Spleen (tissue), 7 donors: ENCODE data around the gene DDX51.

ENCODE experiments used
- CTCF ChIP-seq, 11 experiments: fragments of 200-600 bp in 7 of 11; fragments of 450-650 bp in 4 of 11; sonication (generic) in 4 of 11; IDR thresholded peaks in 8 of 11; conservative IDR thresholded peaks in 3 of 11; 1 replicate in 7 of 11; 2 replicates in 4 of 11; pipeline versions ENCODE4 v1.4.0 to v1.8.0; 2016 to 2021; ENCODE audit warnings: antibody characterized with exemption in 11 of 11, inconsistent platforms in 4 of 11, mild to moderate bottlenecking in 1 of 11
- POLR2A ChIP-seq, 3 donors: fragments of 450-650 bp; IDR thresholded peaks; one replicate each; pipeline ENCODE4 v1.5.1; 2017; ENCODE audit warnings: antibody characterized with exemption in 3 of 3, mild to moderate bottlenecking in 1 of 3
- POLR2AphosphoS5 ChIP-seq, 3 donors: sonication (generic); formaldehyde crosslinking; IDR thresholded peaks; one replicate each; pipeline ENCODE4 v1.5.1; 2017; ENCODE audit warnings: antibody characterized with exemption in 3 of 3
- donor health status: DM: no; HTN: no; CAD: no; lungs with moderate emphysema.
- donor health status: DM: no; HTN: no; CAD: no.
- donor health status: DM: no; HTN: no; CAD: no.

- TF ChIP-seq CTCF (IDR thresholded peaks at IDR 0.05 in 8 of 11, conservative IDR thresholded peaks at IDR 0.05 in 3 of 11) (no peak), POLR2A (IDR thresholded peaks at IDR 0.05) (no peak), POLR2AphosphoS5 (IDR thresholded peaks at IDR 0.05) (no peak)
Measured at GRCh38 chr12:132170637-132171292, 26.6 kb upstream of the DDX51 start.
